ENCODE results near the gene KIAA1549.

GRCh38 chr7:138866353-138866752 is 114.8 kb downstream of the KIAA1549 start:
- TF ChIP-seq CTCF (IDR thresholded peaks at IDR 0.05) (no peak), POLR2AphosphoS5 (IDR thresholded peaks at IDR 0.05; ENCODE audit: low read depth, low read length) (no peak), TCF7L2 (IDR thresholded peaks at IDR 0.05; ENCODE audit: low read depth, low read length) (no peak), SIN3A (IDR thresholded peaks at IDR 0.05; ENCODE audit: borderline replicate concordance, insufficient read depth, low read depth, low read length) (no peak), REST (IDR thresholded peaks at IDR 0.05; ENCODE audit: insufficient read depth in 1 of 2, low read depth in 2 of 2, low read length in 1 of 2) (no peak)
